KOPT-K1 (cell line): Measurements from ENCODE around the gene SUV39H2.
A peak's percentile ranks its signal among the peaks of the same experiment; 100 is the strongest.
"Not testable (repeated sequence)": the region's sequence is repeated elsewhere in the genome, so short reads cannot be mapped to it uniquely, and the experiment has no call there.

Source experiments
- H3K27ac ChIP-seq: fragments of 200-600 bp; sonication (generic); 2 replicates; pipeline ENCODE4 v1.5.1; 2016; ENCODE audit warnings: antibody characterized with exemption, mild to moderate bottlenecking, low read depth, low read length; ENCODE audit not compliant: poor library complexity, severe bottlenecking
- H3K36me3 ChIP-seq: fragments of 200-600 bp; sonication (generic); 2 replicates; pipeline ENCODE4 v1.5.1; 2017; ENCODE audit warnings: antibody characterized with exemption, mild to moderate bottlenecking, low read length, moderate library complexity; ENCODE audit not compliant: insufficient read depth
- H3K9me3 ChIP-seq: fragments of 200-600 bp; sonication (generic); 2 replicates; pipeline ENCODE4 v1.5.1; 2017; ENCODE audit warnings: antibody characterized with exemption, low read length, mild to moderate bottlenecking; ENCODE audit not compliant: insufficient read depth, poor library complexity, severe bottlenecking

Gene SUV39H2

GRCh38 chr10:14859043-14859442 lies 19.6 kb upstream of the SUV39H2 start:
- Histone ChIP-seq H3K36me3 (peaks cover 84% of the 10 kb centered on the region), H3K27ac (no peak overlapping the region), H3K9me3 (no peaks in the 10 kb centered on the region)

- H3K36me3 ChIP-seq = peaks cover 77% of the 10 kb centered on the region
These were observed 18.9 kb upstream of the SUV39H2 start for GRCh38 chr10:14859775-14860174.

GRCh38 chr10:14860791-14861190 lies 17.9 kb upstream of the SUV39H2 start:
- Histone ChIP-seq H3K27ac (no peak overlapping the region), H3K9me3 (no peaks in the 10 kb centered on the region), H3K36me3 (peaks cover 71% of the 10 kb centered on the region)

More at GRCh38 chr10:14859775-14860174, 18.9 kb upstream of the SUV39H2 start:
- Histone ChIP-seq H3K27ac (no peak overlapping the region), H3K9me3 (no peaks in the 10 kb centered on the region)

GRCh38 chr10:14864466-14864865 lies 14.2 kb upstream of the SUV39H2 start:
- peaks cover 71% of the 10 kb centered on the region for H3K36me3 ChIP-seq
- H3K27ac ChIP-seq, H3K9me3 ChIP-seq: not testable (repeated sequence)

GRCh38 chr10:14864871-14865270 lies 13.8 kb upstream of the SUV39H2 start:
- H3K36me3 ChIP-seq = peaks cover 71% of the 10 kb centered on the region

GRCh38 chr10:14873090-14873760 lies 5.4 kb upstream of the SUV39H2 start:
- peaks cover 60% of the 10 kb centered on the region for H3K36me3 ChIP-seq
- no peak overlapping the region for H3K27ac ChIP-seq
- H3K9me3 ChIP-seq = no peaks in the 10 kb centered on the region

More at GRCh38 chr10:14864871-14865270, 13.8 kb upstream of the SUV39H2 start:
- not testable (repeated sequence) for H3K27ac ChIP-seq, H3K9me3 ChIP-seq

- Histone ChIP-seq H3K9me3 (no peaks in the 10 kb centered on the region), H3K36me3 (peaks cover 33% of the 10 kb centered on the region), H3K27ac (no peak overlapping the region)
These were observed 2.7 kb upstream of the SUV39H2 start for GRCh38 chr10:14875941-14876340.

GRCh38 chr10:14876764-14877163 lies 1.9 kb upstream of the SUV39H2 start:
- H3K9me3 ChIP-seq = no peaks in the 10 kb centered on the region
- H3K36me3 ChIP-seq = peaks cover 29% of the 10 kb centered on the region
- no peak overlapping the region for H3K27ac ChIP-seq

GRCh38 chr10:14879124-14879927 lies 660 bp downstream of the SUV39H2 start:
- H3K27ac ChIP-seq = peak overlapping the region; percentile 87
- peaks cover 15% of the 10 kb centered on the region for H3K36me3 ChIP-seq
- no peaks in the 10 kb centered on the region for H3K9me3 ChIP-seq

GRCh38 chr10:14879928-14880193 lies 1.2 kb downstream of the SUV39H2 start:
- Histone ChIP-seq H3K9me3 (no peaks in the 10 kb centered on the region), H3K27ac (no peak overlapping the region), H3K36me3 (peaks cover 18% of the 10 kb centered on the region)

- no peak overlapping the region for H3K27ac ChIP-seq
These were observed 1.6 kb downstream of the SUV39H2 start for GRCh38 chr10:14880229-14880628.

GRCh38 chr10:14884082-14884481 lies 5.4 kb downstream of the SUV39H2 start:
- Histone ChIP-seq H3K27ac (no peak overlapping the region), H3K9me3 (no peaks in the 10 kb centered on the region), H3K36me3 (peaks cover 52% of the 10 kb centered on the region)

More at GRCh38 chr10:14880229-14880628, 1.6 kb downstream of the SUV39H2 start:
- no peaks in the 10 kb centered on the region for H3K9me3 ChIP-seq
- H3K36me3 ChIP-seq = peaks cover 22% of the 10 kb centered on the region

- no peak overlapping the region for H3K27ac ChIP-seq
- H3K36me3 ChIP-seq = peaks cover 45% of the 10 kb centered on the region
- H3K9me3 ChIP-seq = no peaks in the 10 kb centered on the region
These were observed 10.7 kb downstream of the SUV39H2 start for GRCh38 chr10:14889318-14889717.

- H3K27ac ChIP-seq = no peak overlapping the region
- no peaks in the 10 kb centered on the region for H3K9me3 ChIP-seq
- peaks cover 32% of the 10 kb centered on the region for H3K36me3 ChIP-seq
These were observed 12.5 kb downstream of the SUV39H2 start for GRCh38 chr10:14891151-14891550.

- H3K9me3 ChIP-seq = no peaks in the 10 kb centered on the region
- peaks cover 98% of the 10 kb centered on the region for H3K36me3 ChIP-seq
- no peak overlapping the region for H3K27ac ChIP-seq
These were observed 25.7 kb downstream of the SUV39H2 start for GRCh38 chr10:14904316-14904732.

GRCh38 chr10:14904864-14905263 lies 26.2 kb downstream of the SUV39H2 start:
- Histone ChIP-seq H3K27ac (no peak overlapping the region), H3K36me3 (peaks cover 98% of the 10 kb centered on the region), H3K9me3 (no peaks in the 10 kb centered on the region)
